WTC11 (cell line): Measurements from ENCODE around the gene CSTPP1. TPM values are rescaled to one million over a fixed set of nuclear protein-coding genes. Genes with fewer than 3 reads are reported as not detected.

Source experiments
- ATAC-seq: fragments of 200-7000 bp; cut with Tn5 transposase; 2 replicates; pipeline ENCODE4 v1.10.0; 2021; ENCODE audit warnings: mild to moderate bottlenecking, moderate library complexity
- CTCF ChIA-PET: fragments of 300-600 bp; sonication (Branson Sonifier 250); formaldehyde crosslinking; loops from one replicate; lab custom pipeline; 2021; ENCODE audit warnings: antibody characterized with exemption; lab: Charles Lee
- POLR2A ChIA-PET: fragments of 350-600 bp; sonication (Branson Sonifier 250); formaldehyde crosslinking; loops from one replicate; lab custom pipeline; 2021; ENCODE audit warnings: antibody characterized with exemption; lab: Charles Lee
- DNase-seq: peaks from one replicate; pipeline ENCODE4 v3.0.0; 2021; ENCODE audit warnings: low spot score
- H3K27ac Mint-ChIP-seq: 2 replicates; pipeline ENCODE4 v1.8.0; 2021; ENCODE audit warnings: mixed read lengths
- H3K27me3 Mint-ChIP-seq: 2 replicates; pipeline ENCODE4 v1.8.0; 2021; ENCODE audit warnings: low read depth, mild to moderate bottlenecking, moderate library complexity, mixed read lengths
- H3K36me3 Mint-ChIP-seq: 2 replicates; pipeline ENCODE4 v1.8.0; 2021; ENCODE audit warnings: mixed read lengths
- H3K4me1 Mint-ChIP-seq: 2 replicates; pipeline ENCODE4 v1.8.0; 2022; ENCODE audit warnings: mixed read lengths
- H3K4me3 Mint-ChIP-seq: 2 replicates; pipeline ENCODE4 v1.8.0; 2021; ENCODE audit warnings: mild to moderate bottlenecking, moderate library complexity, mixed read lengths
- H3K9me3 Mint-ChIP-seq: 2 replicates; pipeline ENCODE4 v1.8.0; 2021; ENCODE audit warnings: mixed read lengths
- ARID4B ChIP-seq: sonication (generic); formaldehyde crosslinking; IDR thresholded peaks from 2 replicates; pipeline ENCODE4 v1.8.0; 2023; ENCODE audit warnings: missing genetic modification reagents, mild to moderate bottlenecking, borderline replicate concordance
- ATF6 ChIP-seq: sonication (generic); formaldehyde crosslinking; IDR thresholded peaks from 2 replicates; pipeline ENCODE4 v1.8.1; 2023; ENCODE audit warnings: mild to moderate bottlenecking, missing genetic modification reagents
- CBFB ChIP-seq: sonication (generic); formaldehyde crosslinking; IDR thresholded peaks from 2 replicates; pipeline ENCODE4 v1.8.1; 2022; ENCODE audit warnings: mild to moderate bottlenecking, low read depth, missing genetic modification reagents
- CTCF ChIP-seq: fragments of 200-600 bp; IDR thresholded peaks from 2 replicates; pipeline ENCODE4 v1.8.0; 2022; ENCODE audit warnings: antibody characterized with exemption
- E2F4 ChIP-seq: sonication (generic); formaldehyde crosslinking; IDR thresholded peaks from 2 replicates; pipeline ENCODE4 v1.8.1; 2022; ENCODE audit warnings: low read depth, mild to moderate bottlenecking, moderate library complexity, missing genetic modification reagents, borderline replicate concordance
- ETV6 ChIP-seq: sonication (generic); formaldehyde crosslinking; IDR thresholded peaks from 2 replicates; pipeline ENCODE4 v1.8.1; 2022; ENCODE audit warnings: mild to moderate bottlenecking, missing genetic modification reagents
- FOXP1 ChIP-seq: sonication (generic); formaldehyde crosslinking; IDR thresholded peaks from 2 replicates; pipeline ENCODE4 v1.8.0; 2022; ENCODE audit warnings: missing genetic modification reagents, mild to moderate bottlenecking, moderate library complexity, borderline replicate concordance
- JAZF1 ChIP-seq: fragments of 250-450 bp; sonication (Bioruptor Pico); IDR thresholded peaks from 2 replicates; pipeline ENCODE4 v1.9.0; 2021; ENCODE audit warnings: moderate library complexity, mild to moderate bottlenecking, inconsistent platforms
- MXD4 ChIP-seq: fragments of 250-450 bp; sonication (Bioruptor Pico); IDR thresholded peaks from 2 replicates; pipeline ENCODE4 v1.8.0; 2021; ENCODE audit warnings: mild to moderate bottlenecking, moderate library complexity, borderline replicate concordance
- NR1H2 ChIP-seq: sonication (generic); formaldehyde crosslinking; IDR thresholded peaks from 2 replicates; pipeline ENCODE4 v1.9.0; 2021; ENCODE audit warnings: mild to moderate bottlenecking, moderate library complexity, missing genetic modification reagents
- NR3C1 ChIP-seq: sonication (generic); formaldehyde crosslinking; conservative IDR thresholded peaks from 2 replicates; pipeline ENCODE4 v1.8.1; 2023; ENCODE audit warnings: low read depth, mild to moderate bottlenecking, missing genetic modification reagents
- PRRX2 ChIP-seq: fragments of 250-450 bp; sonication (Bioruptor Pico); IDR thresholded peaks from 2 replicates; pipeline ENCODE4 v1.8.0; 2021; ENCODE audit warnings: mild to moderate bottlenecking
- RORB ChIP-seq: fragments of 250-450 bp; sonication (Bioruptor Pico); IDR thresholded peaks from 2 replicates; pipeline ENCODE4 v1.9.0; 2021; ENCODE audit warnings: mild to moderate bottlenecking
- TEAD4 ChIP-seq: sonication (generic); formaldehyde crosslinking; IDR thresholded peaks from 2 replicates; pipeline ENCODE4 v1.8.0; 2022; ENCODE audit warnings: mild to moderate bottlenecking, missing genetic modification reagents
- ZNF219 ChIP-seq: sonication (generic); formaldehyde crosslinking; IDR thresholded peaks from 2 replicates; pipeline ENCODE4 v1.8.0; 2023; ENCODE audit warnings: missing genetic modification reagents, mild to moderate bottlenecking, borderline replicate concordance
- total RNA-seq: library from RNA; stranded (reverse); gene quantifications from 3 replicates; pipeline ENCODE4 v1.2.3, GENCODE V29; 2021
- TF ChIP-seq, protein P1 (sequence below): fragments of 250-450 bp; sonication (Bioruptor Pico); IDR thresholded peaks from 2 replicates; pipeline ENCODE4 v1.9.0; 2021; ENCODE audit warnings: moderate library complexity, mild to moderate bottlenecking, inconsistent platforms, borderline replicate concordance
- TF ChIP-seq, protein P2 (sequence below): sonication (generic); formaldehyde crosslinking; IDR thresholded peaks from 2 replicates; pipeline ENCODE4 v1.8.1; 2023; ENCODE audit warnings: mild to moderate bottlenecking, missing genetic modification reagents, borderline replicate concordance

The CSTPP1 gene
- total RNA-seq, 1 experiment from 2014 or later, result 23.6 TPM

DNA sequence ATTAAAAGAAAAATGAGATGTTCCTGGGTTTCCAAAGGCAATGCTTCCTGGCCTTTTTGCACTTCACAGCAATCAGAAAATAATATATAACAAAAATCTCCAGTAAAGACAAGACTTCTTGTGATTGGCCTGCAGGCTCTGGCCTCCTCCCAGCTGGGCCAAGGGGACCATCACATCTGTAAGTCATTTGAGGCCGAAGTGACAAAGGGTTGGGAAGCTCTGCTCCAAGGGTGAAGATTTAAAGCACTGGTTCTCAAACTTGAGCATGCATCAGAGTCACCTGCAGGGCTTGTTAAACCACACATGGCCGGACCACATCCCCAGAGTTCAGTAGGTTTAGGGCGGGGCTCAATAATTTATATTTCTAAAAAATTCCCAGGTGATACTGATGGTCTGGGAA is 208.0 kb downstream of the CSTPP1 start:
- POLR2A ChIA-PET, result no interaction called here
- no peak for TF ChIP-seq ARID4B
- no peak for TF ChIP-seq FOXP1 (CRISPR knock-in tag)
- no peak for TF ChIP-seq PRRX2 (CRISPR knock-in tag)
- no peak for TF ChIP-seq CTCF
- no peak for TF ChIP-seq NR3C1 (CRISPR knock-in tag)
- TF ChIP-seq RORB (CRISPR knock-in tag), result no peak
- TF ChIP-seq MXD4 (CRISPR knock-in tag), result no peak
- no peak for TF ChIP-seq E2F4 (CRISPR knock-in tag)
- no peak for TF ChIP-seq ETV6 (CRISPR knock-in tag)
- TF ChIP-seq, protein P1, sequence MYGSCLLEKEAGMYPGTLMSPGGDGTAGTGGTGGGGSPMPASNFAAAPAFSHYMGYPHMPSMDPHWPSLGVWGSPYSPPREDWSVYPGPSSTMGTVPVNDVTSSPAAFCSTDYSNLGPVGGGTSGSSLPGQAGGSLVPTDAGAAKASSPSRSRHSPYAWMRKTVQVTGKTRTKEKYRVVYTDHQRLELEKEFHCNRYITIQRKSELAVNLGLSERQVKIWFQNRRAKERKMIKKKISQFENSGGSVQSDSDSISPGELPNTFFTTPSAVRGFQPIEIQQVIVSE (CRISPR knock-in tag), result no peak
- TF ChIP-seq ZNF219 (CRISPR knock-in tag), result no peak
- no peak for TF ChIP-seq TEAD4
- TF ChIP-seq ATF6 (CRISPR knock-in tag), result no peak
- TF ChIP-seq NR1H2 (CRISPR knock-in tag), result no peak
- TF ChIP-seq, protein P2, sequence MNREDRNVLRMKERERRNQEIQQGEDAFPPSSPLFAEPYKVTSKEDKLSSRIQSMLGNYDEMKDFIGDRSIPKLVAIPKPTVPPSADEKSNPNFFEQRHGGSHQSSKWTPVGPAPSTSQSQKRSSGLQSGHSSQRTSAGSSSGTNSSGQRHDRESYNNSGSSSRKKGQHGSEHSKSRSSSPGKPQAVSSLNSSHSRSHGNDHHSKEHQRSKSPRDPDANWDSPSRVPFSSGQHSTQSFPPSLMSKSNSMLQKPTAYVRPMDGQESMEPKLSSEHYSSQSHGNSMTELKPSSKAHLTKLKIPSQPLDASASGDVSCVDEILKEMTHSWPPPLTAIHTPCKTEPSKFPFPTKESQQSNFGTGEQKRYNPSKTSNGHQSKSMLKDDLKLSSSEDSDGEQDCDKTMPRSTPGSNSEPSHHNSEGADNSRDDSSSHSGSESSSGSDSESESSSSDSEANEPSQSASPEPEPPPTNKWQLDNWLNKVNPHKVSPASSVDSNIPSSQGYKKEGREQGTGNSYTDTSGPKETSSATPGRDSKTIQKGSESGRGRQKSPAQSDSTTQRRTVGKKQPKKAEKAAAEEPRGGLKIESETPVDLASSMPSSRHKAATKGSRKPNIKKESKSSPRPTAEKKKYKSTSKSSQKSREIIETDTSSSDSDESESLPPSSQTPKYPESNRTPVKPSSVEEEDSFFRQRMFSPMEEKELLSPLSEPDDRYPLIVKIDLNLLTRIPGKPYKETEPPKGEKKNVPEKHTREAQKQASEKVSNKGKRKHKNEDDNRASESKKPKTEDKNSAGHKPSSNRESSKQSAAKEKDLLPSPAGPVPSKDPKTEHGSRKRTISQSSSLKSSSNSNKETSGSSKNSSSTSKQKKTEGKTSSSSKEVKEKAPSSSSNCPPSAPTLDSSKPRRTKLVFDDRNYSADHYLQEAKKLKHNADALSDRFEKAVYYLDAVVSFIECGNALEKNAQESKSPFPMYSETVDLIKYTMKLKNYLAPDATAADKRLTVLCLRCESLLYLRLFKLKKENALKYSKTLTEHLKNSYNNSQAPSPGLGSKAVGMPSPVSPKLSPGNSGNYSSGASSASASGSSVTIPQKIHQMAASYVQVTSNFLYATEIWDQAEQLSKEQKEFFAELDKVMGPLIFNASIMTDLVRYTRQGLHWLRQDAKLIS, result no peak
- TF ChIP-seq CBFB (CRISPR knock-in tag), result no peak
- TF ChIP-seq JAZF1 (CRISPR knock-in tag), result no peak
- TF ChIP-seq, all 79 proteins: peak for 0
- no peaks in the 10 kb centered on the region for H3K36me3 Mint-ChIP-seq
- CTCF ChIA-PET, result interaction anchor here (3.8 kb wide), 1 partner anchor 9 kb away, joined by 31 read pairs; no protein-coding TSS in a partner anchor
- ATAC-seq (no peak), DNase-seq (no peak)
- H3K27me3 Mint-ChIP-seq, result no peaks in the 10 kb centered on the region
- peaks cover 8% of the 10 kb centered on the region; the same call in 1 of the 2 replicates for H3K4me1 Mint-ChIP-seq
- no peaks in the 10 kb centered on the region for H3K9me3 Mint-ChIP-seq
- no peak overlapping the region for H3K4me3 Mint-ChIP-seq
- no peak overlapping the region for H3K27ac Mint-ChIP-seq
